ENCODE measurements around the gene TRERF1.

GRCh38 chr6:42294759-42295158 is 157.0 kb downstream of the TRERF1 start:
- TF ChIP-seq CTCF (conservative IDR thresholded peaks at IDR 0.05; ENCODE audit: low read depth, low read length) (no peak), RCOR1 (IDR thresholded peaks at IDR 0.05; ENCODE audit: insufficient replicate concordance, low read length) (no peak), RAD21 (IDR thresholded peaks at IDR 0.05; ENCODE audit: low read length) (no peak; the same call in 1 of the 2 replicates), POLR2A (IDR thresholded peaks at IDR 0.05; ENCODE audit: low read depth, low read length) (no peak), USF2 (IDR thresholded peaks at IDR 0.05; ENCODE audit: low read depth, low read length) (no peak)

Measured in IMR-90 (cell line).